ENCODE data around the gene CDYL. TPM values are rescaled to one million over a fixed set of nuclear protein-coding genes. Genes with fewer than 3 reads are reported as not detected.

Gene CDYL
- total RNA-seq, 1 experiment from 2014 or later, result 60.8 TPM

- H3K27ac ChIP-seq, result no peak overlapping the region
- TF ChIP-seq, protein P1, sequence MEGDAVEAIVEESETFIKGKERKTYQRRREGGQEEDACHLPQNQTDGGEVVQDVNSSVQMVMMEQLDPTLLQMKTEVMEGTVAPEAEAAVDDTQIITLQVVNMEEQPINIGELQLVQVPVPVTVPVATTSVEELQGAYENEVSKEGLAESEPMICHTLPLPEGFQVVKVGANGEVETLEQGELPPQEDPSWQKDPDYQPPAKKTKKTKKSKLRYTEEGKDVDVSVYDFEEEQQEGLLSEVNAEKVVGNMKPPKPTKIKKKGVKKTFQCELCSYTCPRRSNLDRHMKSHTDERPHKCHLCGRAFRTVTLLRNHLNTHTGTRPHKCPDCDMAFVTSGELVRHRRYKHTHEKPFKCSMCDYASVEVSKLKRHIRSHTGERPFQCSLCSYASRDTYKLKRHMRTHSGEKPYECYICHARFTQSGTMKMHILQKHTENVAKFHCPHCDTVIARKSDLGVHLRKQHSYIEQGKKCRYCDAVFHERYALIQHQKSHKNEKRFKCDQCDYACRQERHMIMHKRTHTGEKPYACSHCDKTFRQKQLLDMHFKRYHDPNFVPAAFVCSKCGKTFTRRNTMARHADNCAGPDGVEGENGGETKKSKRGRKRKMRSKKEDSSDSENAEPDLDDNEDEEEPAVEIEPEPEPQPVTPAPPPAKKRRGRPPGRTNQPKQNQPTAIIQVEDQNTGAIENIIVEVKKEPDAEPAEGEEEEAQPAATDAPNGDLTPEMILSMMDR (conservative IDR thresholded peaks at IDR 0.05), result no peak
- TF ChIP-seq EZH2 (IDR thresholded peaks at IDR 0.05; ENCODE audit: low read depth), result no peak
- H3K9me3 ChIP-seq (ENCODE audit: insufficient read depth, low read depth), result 0 out of 2 replicates have a peak, but pooled peaks cover 9% of the 10 kb centered on the region
- CTCF ChIA-PET, result no interaction called here
- no peaks in the 10 kb centered on the region for H3F3A ChIP-seq (ENCODE audit: insufficient read depth, low read depth)
- H3K4me1 ChIP-seq (replicated peaks; ENCODE audit: insufficient read depth), result no peaks in the 10 kb centered on the region
- H3K9me2 ChIP-seq (ENCODE audit: insufficient read depth), result no peaks in the 10 kb centered on the region
- no peaks in the 10 kb centered on the region for H4K20me1 ChIP-seq (ENCODE audit: insufficient read depth)
- H3K4me2 ChIP-seq, result no peak overlapping the region
- no peaks in the 10 kb centered on the region for H3K27me3 ChIP-seq (ENCODE audit: insufficient read depth, low read depth)
- no peaks in the 10 kb centered on the region for H3K36me3 ChIP-seq (ENCODE audit: low read depth)
- H3K79me2 ChIP-seq (ENCODE audit: low read depth), result peaks cover 58% of the 10 kb centered on the region
- H3K4me3 ChIP-seq, result no peak overlapping the region
- no peak for DNase-seq
- no peak overlapping the region for H2AFZ ChIP-seq
- intact Hi-C loops (cut with micrococcal nuclease; ENCODE audit: unreplicated experiment), result no loop called here
- POLR2A ChIA-PET (ENCODE audit: unreplicated experiment), result no interaction called here
- BruUV-seq (replicated peaks), result no TSS peak
These were observed 94.8 kb downstream of the CDYL start for GRCh38 chr6:4870821-4871494.

GRCh38 chr6:4871825-4872224 lies 95.6 kb downstream of the CDYL start:
- H3K36me3 ChIP-seq (ENCODE audit: low read depth), result no peaks in the 10 kb centered on the region
- H4K20me1 ChIP-seq (ENCODE audit: insufficient read depth), result no peaks in the 10 kb centered on the region
- H2AFZ ChIP-seq, result no peak overlapping the region
- no TSS peak for BruUV-seq (replicated peaks)
- no peak overlapping the region for H3K4me2 ChIP-seq
- TF ChIP-seq EZH2 (IDR thresholded peaks at IDR 0.05; ENCODE audit: low read depth), result no peak
- TF ChIP-seq, protein P1 (conservative IDR thresholded peaks at IDR 0.05), result no peak
- 0 out of 2 replicates have a peak, but pooled peaks cover 8% of the 10 kb centered on the region for H3K9me3 ChIP-seq (ENCODE audit: insufficient read depth, low read depth)
- no peak overlapping the region for H3K4me3 ChIP-seq
- H3K79me2 ChIP-seq (ENCODE audit: low read depth), result peaks cover 66% of the 10 kb centered on the region
- no peaks in the 10 kb centered on the region for H3K27me3 ChIP-seq (ENCODE audit: insufficient read depth, low read depth)
- no peaks in the 10 kb centered on the region for H3F3A ChIP-seq (ENCODE audit: insufficient read depth, low read depth)
- no peaks in the 10 kb centered on the region for H3K4me1 ChIP-seq (replicated peaks; ENCODE audit: insufficient read depth)
- intact Hi-C loops (cut with micrococcal nuclease; ENCODE audit: unreplicated experiment), result no loop called here
- no peak overlapping the region for H3K27ac ChIP-seq
- POLR2A ChIA-PET (ENCODE audit: unreplicated experiment), result no interaction called here
- DNase-seq, result no peak
- CTCF ChIA-PET, result no interaction called here
- H3K9me2 ChIP-seq (ENCODE audit: insufficient read depth), result no peaks in the 10 kb centered on the region

DNA sequence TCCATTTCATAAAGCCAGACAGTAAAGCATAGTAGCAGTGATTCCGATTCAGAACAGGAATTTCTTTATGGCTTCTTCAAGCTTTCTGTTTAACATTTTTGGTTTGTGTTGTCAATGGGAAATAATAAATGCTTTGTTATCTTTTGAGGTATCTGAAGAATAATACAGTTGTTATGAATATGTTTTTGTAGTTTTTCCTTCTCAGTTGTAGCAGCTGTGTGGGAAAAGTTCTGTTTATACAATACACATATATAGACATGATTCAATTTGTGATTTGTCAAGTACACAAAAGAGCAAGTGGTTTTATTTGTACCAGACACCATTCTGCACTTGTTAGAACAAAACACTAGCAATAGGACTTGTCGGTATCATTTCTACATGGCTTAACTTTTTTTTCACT lies 96.6 kb downstream of the CDYL start:
- intact Hi-C loops (cut with micrococcal nuclease; ENCODE audit: unreplicated experiment), result no loop called here
- ChIA-PET POLR2A (ENCODE audit: unreplicated experiment) (no interaction called here), CTCF (no interaction called here)
- Histone ChIP-seq H3K36me3 (ENCODE audit: low read depth) (no peaks in the 10 kb centered on the region), H3K79me2 (ENCODE audit: low read depth) (peaks cover 75% of the 10 kb centered on the region), H3K9me3 (ENCODE audit: insufficient read depth, low read depth) (no peaks in the 10 kb centered on the region), H3K9me2 (ENCODE audit: insufficient read depth) (no peaks in the 10 kb centered on the region), H3F3A (ENCODE audit: insufficient read depth, low read depth) (no peaks in the 10 kb centered on the region), H4K20me1 (ENCODE audit: insufficient read depth) (no peaks in the 10 kb centered on the region), H3K27me3 (ENCODE audit: insufficient read depth, low read depth) (no peaks in the 10 kb centered on the region), H2AFZ (no peak overlapping the region), H3K4me3 (no peak overlapping the region), H3K4me2 (no peak overlapping the region), H3K27ac (no peak overlapping the region), H3K4me1 (replicated peaks; ENCODE audit: insufficient read depth) (no peaks in the 10 kb centered on the region)
- BruUV-seq (replicated peaks), result no TSS peak
- TF ChIP-seq, protein P1 (conservative IDR thresholded peaks at IDR 0.05), result no peak
- TF ChIP-seq EZH2 (IDR thresholded peaks at IDR 0.05; ENCODE audit: low read depth), result no peak
- no peak for DNase-seq

Measured in PC-9 (cell line).